Subcutaneous adipose tissue (tissue), 4 donors: ENCODE results near the gene SLC35B1. TPM values are rescaled to one million over a fixed set of nuclear protein-coding genes. Genes with fewer than 3 reads are reported as not detected.

Experiments used
- CTCF ChIP-seq: fragments of 450-650 bp; IDR thresholded peaks from one replicate; pipeline ENCODE4 v1.5.1; 2016; ENCODE audit warnings: low read depth, mild to moderate bottlenecking, control low read depth, antibody characterized with exemption, moderate library complexity
- total RNA-seq, 4 donors: library from RNA; depleted of rRNA; stranded (reverse); fragments of >200 nt; gene quantifications; one replicate each; pipeline ENCODE4 v1.1.0, GENCODE V29; 2016

Gene SLC35B1
- total RNA-seq, result 10 to 100 TPM; 26.8 to 42.2 (median 33.3) TPM

GRCh38 chr17:49707608-49708514, at the start of gene SLC35B1:
Gene SLC35B1 (minus strand): TSS chr17:49707964. CDS start chr17:49707833, 131 bp downstream.
- no peak for TF ChIP-seq CTCF

GRCh38 chr17:49757151-49757777, 49.5 kb upstream of the SLC35B1 start:
- no peak for TF ChIP-seq CTCF

GRCh38 chr17:49756323-49757150, 48.8 kb upstream of the SLC35B1 start:
- TF ChIP-seq CTCF, result no peak

- TF ChIP-seq CTCF, result no peak
Measured at GRCh38 chr17:49755663-49756283, 48.0 kb upstream of the SLC35B1 start.

- TF ChIP-seq CTCF, result no peak
Measured at GRCh38 chr17:49753959-49754391, 46.2 kb upstream of the SLC35B1 start.

- TF ChIP-seq CTCF, result no peak
Measured at GRCh38 chr17:49752508-49752907, 44.7 kb upstream of the SLC35B1 start.
